Hindlimb muscle (tissue), 1 donor: ENCODE data around the gene PHF20. TPM values are rescaled to one million over a fixed set of nuclear protein-coding genes. Genes with fewer than 3 reads are reported as not detected.
"Not testable (repeated sequence)": the region's sequence is repeated elsewhere in the genome, so short reads cannot be mapped to it uniquely, and the experiment has no call there.

Source experiments
- DNase-seq: peaks from one replicate; pipeline ENCODE4 v3.0.0-alpha.2; 2013
- polyA plus RNA-seq: library from polyadenylated mRNA; unstranded; fragments of 120-200 nt; gene quantifications from one replicate; pipeline ENCODE4 v1.2.1, GENCODE V29; 2013; ENCODE audit not compliant: insufficient read length

PHF20 gene
- polyA plus RNA-seq, 1 donor: 29.4 TPM

DNA sequence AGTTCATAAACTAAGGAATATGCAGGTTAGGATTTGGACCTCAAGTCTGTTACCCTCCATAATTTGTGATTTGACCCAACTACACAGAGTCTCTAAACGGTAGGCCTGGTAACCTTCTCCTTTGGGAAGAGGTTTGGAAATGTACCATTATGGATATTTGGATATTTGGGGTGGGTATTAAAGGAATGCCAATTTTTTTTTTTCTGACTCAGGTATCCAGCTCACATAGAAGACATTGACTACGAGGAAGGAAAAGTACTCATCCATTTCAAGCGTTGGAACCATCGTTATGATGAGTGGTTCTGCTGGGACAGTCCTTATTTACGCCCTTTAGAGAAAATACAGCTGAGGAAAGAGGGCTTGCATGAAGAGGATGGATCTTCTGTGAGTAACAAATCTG, 70.5 kb downstream of the PHF20 start:
- DNase-seq: no peak

DNA sequence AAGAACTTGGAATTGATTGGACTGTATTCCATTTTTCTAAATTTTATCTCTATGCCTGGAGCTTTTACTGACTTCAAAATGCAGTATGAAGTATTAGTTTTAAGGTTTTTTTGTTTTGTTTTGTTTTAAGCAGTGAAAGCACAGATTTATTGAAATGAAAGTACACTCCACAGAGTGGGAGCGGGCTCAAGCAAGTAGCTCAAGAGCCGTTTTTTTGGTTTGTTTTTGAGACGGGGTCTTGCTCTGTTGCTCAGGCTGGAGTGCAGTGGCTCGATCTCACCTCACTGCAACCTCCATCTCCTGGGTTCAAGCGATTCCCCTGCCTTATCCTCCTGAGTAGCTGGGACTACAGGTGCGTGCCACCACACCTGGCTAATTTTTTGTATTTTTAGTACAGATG, 72.1 kb downstream of the PHF20 start:
- not testable (repeated sequence) for DNase-seq

DNA sequence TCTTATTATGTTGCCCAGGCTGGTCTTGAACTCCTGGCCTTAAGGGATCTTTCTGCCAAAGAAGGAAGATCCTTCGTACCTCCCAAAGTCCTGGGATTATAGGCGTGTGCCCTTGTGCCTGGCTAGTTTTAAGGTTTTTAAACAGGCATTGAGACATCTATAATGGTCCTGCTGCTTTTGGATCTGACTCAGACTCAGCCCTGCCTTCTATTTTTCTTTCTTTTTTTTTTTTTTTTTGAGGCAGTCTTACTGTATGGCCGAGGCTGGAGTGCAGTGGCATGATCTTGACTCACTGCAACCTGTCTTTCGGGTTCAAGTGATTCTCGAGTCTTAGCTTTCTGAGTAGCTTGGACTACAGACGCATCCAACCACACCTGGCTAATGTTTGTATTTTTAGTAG, 73.7 kb downstream of the PHF20 start:
- no peak for DNase-seq

DNA sequence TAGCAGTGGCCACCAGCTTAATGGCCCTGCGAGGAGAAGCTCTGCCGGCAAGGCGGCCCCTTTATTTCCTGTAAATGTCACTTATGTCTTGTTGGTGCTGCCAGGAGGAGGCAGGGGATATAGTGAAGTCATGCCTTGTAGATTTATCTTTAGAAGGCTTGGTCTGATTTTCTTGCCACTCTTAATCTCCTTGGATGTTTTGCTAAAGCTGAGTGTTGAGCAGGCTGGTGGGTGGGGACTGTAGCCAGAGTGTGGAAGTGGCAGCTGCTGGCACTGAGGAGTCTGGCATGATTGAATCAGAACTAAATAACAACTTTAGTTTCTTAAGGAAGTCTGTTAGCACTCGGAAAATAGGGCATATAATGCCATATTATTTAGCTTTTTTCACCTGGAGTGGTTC, 77.9 kb downstream of the PHF20 start:
- DNase-seq: no peak

- DNase-seq: not testable (repeated sequence)
Observed at GRCh38 chr20:35851659-35852058, 79.8 kb downstream of the PHF20 start.

DNA sequence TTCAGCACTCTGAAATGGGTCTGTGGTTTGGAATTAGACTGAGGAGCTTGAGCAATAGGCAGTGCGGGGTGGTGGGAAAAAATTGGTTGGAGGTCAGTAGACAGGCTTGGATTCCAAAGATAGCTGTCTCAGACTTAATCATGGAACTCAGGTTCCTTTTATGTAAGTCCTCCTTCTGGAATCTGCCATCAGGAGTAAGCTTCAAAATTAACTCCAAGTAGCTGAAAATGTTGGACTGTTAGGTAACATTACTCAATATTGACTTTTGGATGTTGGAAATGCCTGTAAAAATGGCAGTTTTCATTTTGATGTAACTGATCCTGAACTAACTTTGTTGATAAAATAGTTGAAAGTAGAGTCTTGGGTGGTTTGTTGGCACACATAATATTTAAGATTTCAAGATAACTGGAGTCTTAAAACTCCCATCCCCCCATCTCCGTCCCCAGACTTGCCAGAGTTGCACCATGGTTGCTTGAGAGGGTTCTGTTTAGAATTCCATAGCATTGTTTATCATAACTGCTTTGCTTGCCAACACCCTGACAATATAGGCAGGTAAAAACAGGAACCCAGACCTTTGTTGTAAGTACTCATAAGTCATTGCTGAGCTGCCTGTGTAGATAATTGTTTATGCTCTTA, 83.0 kb downstream of the PHF20 start:
- no peak for DNase-seq

- DNase-seq: not testable (repeated sequence)
Observed at GRCh38 chr20:35855641-35856040, 83.8 kb downstream of the PHF20 start.

DNA sequence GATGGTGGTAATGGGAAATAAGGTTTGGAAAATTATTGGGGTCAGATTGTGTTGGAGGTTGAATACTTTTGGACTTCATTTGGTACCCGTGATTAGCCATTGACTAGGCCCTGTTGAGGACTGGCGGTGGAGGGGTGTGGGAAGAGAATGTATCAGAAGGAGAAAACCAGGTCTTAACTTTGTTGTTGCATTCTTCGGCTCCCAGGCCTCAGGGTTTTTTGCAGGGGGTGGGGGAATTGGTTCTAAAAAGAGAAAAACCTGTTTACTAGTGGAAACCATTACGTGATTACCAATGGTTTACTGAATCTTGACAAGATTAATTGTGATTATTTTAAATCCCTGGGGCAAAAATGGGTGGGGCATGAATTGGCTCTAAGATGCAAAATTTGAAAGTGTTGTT, 85.1 kb downstream of the PHF20 start:
- DNase-seq: no peak

GRCh38 chr20:35866418-35867202, 94.8 kb downstream of the PHF20 start:
- no peak for DNase-seq

DNA sequence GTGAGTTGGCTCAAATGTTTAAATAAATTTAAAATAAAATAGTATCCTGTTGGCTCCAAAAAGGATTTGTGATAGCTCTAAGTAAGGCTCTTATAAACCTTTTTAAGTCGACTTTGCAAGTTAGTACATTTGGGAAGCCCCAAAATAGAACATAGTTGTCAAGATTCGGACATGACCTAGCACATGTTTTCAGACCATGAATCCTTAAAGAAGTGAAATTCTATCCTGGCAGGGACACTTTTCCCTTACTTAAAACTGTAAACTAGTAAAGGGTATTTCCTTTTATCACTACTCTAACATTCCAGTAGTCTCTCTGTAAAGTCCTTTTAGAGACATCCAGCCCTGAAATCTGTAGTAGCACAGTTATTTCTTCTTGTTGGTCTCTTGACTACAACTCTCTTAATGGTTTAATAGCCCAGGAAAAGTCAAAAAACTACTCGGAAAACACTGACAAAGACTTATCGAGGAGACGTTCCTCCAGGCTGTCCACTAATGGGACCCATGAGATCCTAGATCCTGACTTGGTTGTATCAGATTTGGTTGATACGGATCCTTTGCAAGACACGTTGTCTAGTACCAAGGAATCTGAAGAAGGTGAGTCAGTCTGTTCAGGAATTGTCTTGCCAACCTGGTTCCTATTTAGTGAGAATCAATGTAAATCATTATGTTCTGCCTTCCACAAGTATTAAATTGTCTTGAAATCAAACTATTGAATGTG, 98.9 kb downstream of the PHF20 start:
- DNase-seq: no peak

DNA sequence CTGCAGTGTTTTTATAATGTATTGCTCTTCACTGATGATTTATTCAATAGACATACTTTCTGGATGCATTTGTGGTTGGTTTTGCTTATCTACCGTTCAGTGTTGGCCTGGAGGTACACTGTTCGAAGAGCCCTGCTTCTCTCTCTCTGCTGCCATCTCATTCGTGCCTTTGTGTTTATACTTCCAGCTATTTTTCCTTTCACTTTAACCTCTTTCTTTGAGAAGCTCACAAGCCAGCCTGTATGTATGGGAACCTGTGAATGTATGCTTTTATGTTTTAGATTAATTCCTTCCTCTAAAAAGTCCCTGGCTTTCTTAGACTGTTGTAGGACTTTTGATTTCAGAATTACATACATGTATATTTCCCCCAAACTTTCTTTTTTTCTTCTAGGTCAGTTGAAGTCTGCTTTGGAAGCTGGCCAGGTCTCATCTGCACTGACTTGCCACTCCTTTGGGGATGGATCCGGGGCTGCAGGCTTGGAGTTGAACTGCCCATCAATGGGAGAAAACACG, 99.5 kb downstream of the PHF20 start:
- DNase-seq: no peak

GRCh38 chr20:35876033-35876320, 104.2 kb downstream of the PHF20 start:
- no peak for DNase-seq

- no peak for DNase-seq
Observed at GRCh38 chr20:35877611-35878010, 105.8 kb downstream of the PHF20 start.

DNA sequence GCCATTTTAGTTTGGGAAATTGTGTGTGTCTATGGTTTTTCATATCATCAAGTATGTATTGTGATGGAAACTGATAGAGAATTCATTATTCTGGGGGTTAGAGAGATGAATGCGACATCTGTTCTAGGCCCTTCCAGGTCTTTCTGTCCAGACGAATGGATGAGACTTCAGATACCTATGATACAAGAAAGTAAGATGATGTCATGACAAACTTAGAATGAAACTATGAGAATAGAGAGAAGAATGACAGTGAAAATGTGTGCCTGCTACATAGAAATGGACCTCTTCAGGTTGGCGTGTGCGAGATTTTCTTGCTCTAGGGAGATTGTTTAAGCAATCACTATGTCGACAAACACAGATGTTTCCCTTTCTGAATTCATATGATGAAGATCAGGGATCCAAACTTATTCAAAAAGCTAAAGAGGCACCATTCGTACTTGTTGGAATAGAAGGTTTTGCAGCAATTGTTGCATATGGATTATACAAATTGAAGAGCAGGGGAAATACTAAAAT, 106.4 kb downstream of the PHF20 start:
- no peak for DNase-seq

GRCh38 chr20:35881676-35882075, 109.9 kb downstream of the PHF20 start:
- DNase-seq: no peak

GRCh38 chr20:35882427-35883161, 110.8 kb downstream of the PHF20 start:
- DNase-seq: not testable (repeated sequence)

- DNase-seq: no peak
Observed at GRCh38 chr20:35883336-35883777, 111.5 kb downstream of the PHF20 start.

GRCh38 chr20:35883778-35884540, 112.1 kb downstream of the PHF20 start:
- DNase-seq: peak; percentile 56

DNA sequence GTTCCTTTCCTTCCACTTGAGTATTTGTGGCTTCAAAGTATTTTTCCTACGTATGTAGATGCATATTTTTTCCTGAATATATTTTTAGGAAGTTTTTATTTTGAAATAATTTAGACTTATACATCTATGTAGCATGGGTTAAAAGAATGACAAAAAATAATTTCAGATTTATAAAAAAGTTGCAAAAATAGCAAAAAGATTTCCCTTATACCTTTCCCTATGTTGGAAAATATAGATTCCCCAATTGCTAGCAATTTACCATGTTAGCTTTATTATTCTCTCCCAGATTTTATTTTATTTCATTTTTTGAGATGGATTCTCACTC, 112.7 kb downstream of the PHF20 start:
- no peak for DNase-seq

DNA sequence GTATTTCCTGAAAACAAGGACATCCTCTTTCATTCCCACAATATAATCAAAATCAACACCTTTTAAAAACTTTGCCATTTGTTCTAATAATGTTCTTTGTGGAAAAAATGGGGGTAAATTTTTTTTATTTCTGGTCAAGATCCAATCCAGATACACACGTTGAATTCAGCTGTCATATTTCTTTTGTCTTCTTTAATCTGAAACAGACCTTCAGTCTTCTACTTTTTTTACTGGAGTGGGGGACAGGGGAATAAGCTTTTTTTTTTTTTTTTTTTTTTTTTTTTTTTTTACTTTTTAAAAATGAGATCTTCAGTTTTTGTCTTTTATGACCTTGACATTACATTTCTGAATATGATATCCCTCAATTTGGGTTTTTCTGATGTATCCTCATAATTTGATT, 113.4 kb downstream of the PHF20 start:
- no peak for DNase-seq

GRCh38 chr20:35886537-35886936, 114.7 kb downstream of the PHF20 start:
- no peak for DNase-seq
